ENCODE measurements around the gene NCSTN. TPM values are rescaled to one million over a fixed set of nuclear protein-coding genes. Genes with fewer than 3 reads are reported as not detected.

NCSTN gene
- total RNA-seq, 1 experiment from 2014 or later: 93.7 TPM

- DNase-seq (ENCODE audit: low read depth, low spot score): no peak
- ChIA-PET POLR2A (no interaction called here), CTCF (no interaction called here)
- TF ChIP-seq POLR2AphosphoS5 (IDR thresholded peaks at IDR 0.05; ENCODE audit: low read depth, low read length) (no peak), SIN3A (IDR thresholded peaks at IDR 0.05; ENCODE audit: borderline replicate concordance, insufficient read depth, low read depth, low read length) (no peak), CTCF (IDR thresholded peaks at IDR 0.05) (no peak), TCF7L2 (IDR thresholded peaks at IDR 0.05; ENCODE audit: low read depth, low read length) (no peak)
- TF ChIP-seq, protein P1, sequence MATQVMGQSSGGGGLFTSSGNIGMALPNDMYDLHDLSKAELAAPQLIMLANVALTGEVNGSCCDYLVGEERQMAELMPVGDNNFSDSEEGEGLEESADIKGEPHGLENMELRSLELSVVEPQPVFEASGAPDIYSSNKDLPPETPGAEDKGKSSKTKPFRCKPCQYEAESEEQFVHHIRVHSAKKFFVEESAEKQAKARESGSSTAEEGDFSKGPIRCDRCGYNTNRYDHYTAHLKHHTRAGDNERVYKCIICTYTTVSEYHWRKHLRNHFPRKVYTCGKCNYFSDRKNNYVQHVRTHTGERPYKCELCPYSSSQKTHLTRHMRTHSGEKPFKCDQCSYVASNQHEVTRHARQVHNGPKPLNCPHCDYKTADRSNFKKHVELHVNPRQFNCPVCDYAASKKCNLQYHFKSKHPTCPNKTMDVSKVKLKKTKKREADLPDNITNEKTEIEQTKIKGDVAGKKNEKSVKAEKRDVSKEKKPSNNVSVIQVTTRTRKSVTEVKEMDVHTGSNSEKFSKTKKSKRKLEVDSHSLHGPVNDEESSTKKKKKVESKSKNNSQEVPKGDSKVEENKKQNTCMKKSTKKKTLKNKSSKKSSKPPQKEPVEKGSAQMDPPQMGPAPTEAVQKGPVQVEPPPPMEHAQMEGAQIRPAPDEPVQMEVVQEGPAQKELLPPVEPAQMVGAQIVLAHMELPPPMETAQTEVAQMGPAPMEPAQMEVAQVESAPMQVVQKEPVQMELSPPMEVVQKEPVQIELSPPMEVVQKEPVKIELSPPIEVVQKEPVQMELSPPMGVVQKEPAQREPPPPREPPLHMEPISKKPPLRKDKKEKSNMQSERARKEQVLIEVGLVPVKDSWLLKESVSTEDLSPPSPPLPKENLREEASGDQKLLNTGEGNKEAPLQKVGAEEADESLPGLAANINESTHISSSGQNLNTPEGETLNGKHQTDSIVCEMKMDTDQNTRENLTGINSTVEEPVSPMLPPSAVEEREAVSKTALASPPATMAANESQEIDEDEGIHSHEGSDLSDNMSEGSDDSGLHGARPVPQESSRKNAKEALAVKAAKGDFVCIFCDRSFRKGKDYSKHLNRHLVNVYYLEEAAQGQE (IDR thresholded peaks at IDR 0.05; ENCODE audit: insufficient read depth in 1 of 2, low read depth in 2 of 2, low read length in 1 of 2): no peak
- BruUV-seq (replicated peaks): no TSS peak
- no peak for ATAC-seq
- in situ Hi-C loops (cut with HindIII; ENCODE audit: low pct_unique_long_range_greater_than_20kb, low sequenced_read_pairs) (no loop called here), intact Hi-C loops (cut with micrococcal nuclease; ENCODE audit: unreplicated experiment) (no loop called here)
- no peaks in the 10 kb centered on the region for H3K4me1 ChIP-seq (ENCODE audit: control insufficient read depth, insufficient read depth, low read length)
- no peaks in the 10 kb centered on the region for H3K27me3 ChIP-seq (ENCODE audit: control insufficient read depth, insufficient read depth, low read length)
- H3K27ac ChIP-seq (ENCODE audit: low read length): no peak overlapping the region
- H3K4me3 ChIP-seq (ENCODE audit: low read depth in 2 of 2, low read length in 2 of 2): no peak overlapping the region
- no peaks in the 10 kb centered on the region for H3K9me3 ChIP-seq (ENCODE audit: control insufficient read depth, insufficient read depth, low read depth, low read length)
- peaks cover 2% of the 10 kb centered on the region; the same call in 1 of the 2 replicates for H3K36me3 ChIP-seq (ENCODE audit: control insufficient read depth, insufficient read depth, low read length)
Measured at GRCh38 chr1:160360227-160360695, 17.1 kb downstream of the NCSTN start.

- Histone ChIP-seq H3K27ac (ENCODE audit: low read length) (no peak overlapping the region), H3K4me1 (ENCODE audit: control insufficient read depth, insufficient read depth, low read length) (no peaks in the 10 kb centered on the region), H3K27me3 (ENCODE audit: control insufficient read depth, insufficient read depth, low read length) (no peaks in the 10 kb centered on the region), H3K9me3 (ENCODE audit: control insufficient read depth, insufficient read depth, low read depth, low read length) (no peaks in the 10 kb centered on the region), H3K4me3 (ENCODE audit: low read depth in 2 of 2, low read length in 2 of 2) (no peak overlapping the region), H3K36me3 (ENCODE audit: control insufficient read depth, insufficient read depth, low read length) (no peaks in the 10 kb centered on the region)
- ChIA-PET CTCF (no interaction called here), POLR2A (no interaction called here)
- DNase-seq (ENCODE audit: low read depth, low spot score) (no peak), ATAC-seq (no peak)
- no TSS peak for BruUV-seq (replicated peaks)
- intact Hi-C loops (cut with micrococcal nuclease; ENCODE audit: unreplicated experiment) (no loop called here), in situ Hi-C loops (cut with HindIII; ENCODE audit: low pct_unique_long_range_greater_than_20kb, low sequenced_read_pairs) (no loop called here)
- TF ChIP-seq, protein P1 (IDR thresholded peaks at IDR 0.05; ENCODE audit: insufficient read depth in 1 of 2, low read depth in 2 of 2, low read length in 1 of 2): no peak
- TF ChIP-seq CTCF (IDR thresholded peaks at IDR 0.05): no peak
- no peak for TF ChIP-seq POLR2AphosphoS5 (IDR thresholded peaks at IDR 0.05; ENCODE audit: low read depth, low read length)
- TF ChIP-seq SIN3A (IDR thresholded peaks at IDR 0.05; ENCODE audit: borderline replicate concordance, insufficient read depth, low read depth, low read length): no peak
- TF ChIP-seq TCF7L2 (IDR thresholded peaks at IDR 0.05; ENCODE audit: low read depth, low read length): no peak
Measured at GRCh38 chr1:160361199-160361598, 18.0 kb downstream of the NCSTN start.

All from Panc1 (cell line).